Measurements from ENCODE around the gene SLC17A3.

GRCh38 chr6:25830458-25830857 is 43.6 kb downstream of the SLC17A3 start:
- TF ChIP-seq CTCF (IDR thresholded peaks at IDR 0.05 in 4 of 5, conservative IDR thresholded peaks at IDR 0.05 in 1 of 5), result no peak
- TF ChIP-seq POLR2A (IDR thresholded peaks at IDR 0.05), result no peak

Data from gastrocnemius medialis (tissue), 4 donors.